Peyer's patch (tissue), 4 donors: ENCODE data around the gene SLC16A9. TPM values are rescaled to one million over a fixed set of nuclear protein-coding genes. Genes with fewer than 3 reads are reported as not detected.

ENCODE experiments used
- DNase-seq, 3 donors: peaks; one replicate each; pipeline ENCODE4 v3.0.0-alpha.2; 2017 to 2019
- H3K27ac ChIP-seq, 4 donors: fragments of 200-600 bp; sonication (generic); one replicate each; pipeline ENCODE4 v1.5.1; 2016 to 2019
- H3K27me3 ChIP-seq, 2 donors: fragments of 200-600 bp; sonication (generic); one replicate each; pipeline ENCODE4 v1.5.1; 2019
- H3K36me3 ChIP-seq, 3 donors: fragments of 200-600 bp; sonication (generic); one replicate each; pipeline ENCODE4 v1.5.1; 2016 to 2019
- H3K4me1 ChIP-seq, 4 donors: fragments of 200-600 bp; sonication (generic); one replicate each; pipeline ENCODE4 v1.5.1; 2016 to 2019
- H3K4me3 ChIP-seq, 4 donors: fragments of 200-600 bp; sonication (generic); 1 replicate in 3 of 4; 2 replicates in 1 of 4; pipeline ENCODE4 v1.5.1; 2016 to 2019; ENCODE audit warnings: mild to moderate bottlenecking in 1 of 4
- H3K9me3 ChIP-seq, 4 donors: fragments of 200-600 bp; sonication (generic); one replicate each; pipeline ENCODE4 v1.5.1; 2016 to 2019; ENCODE audit warnings: mild to moderate bottlenecking in 1 of 4
- POLR2A ChIP-seq, 2 donors: fragments of 450-650 bp; IDR thresholded peaks; one replicate each; pipeline ENCODE4 v1.5.1; 2017; ENCODE audit warnings: antibody characterized with exemption in 2 of 2, mild to moderate bottlenecking in 2 of 2, moderate library complexity in 2 of 2
- total RNA-seq, 4 donors: library from RNA; depleted of rRNA; stranded (reverse); fragments of >200 nt; gene quantifications; one replicate each; pipeline ENCODE4 v1.1.0, GENCODE V29; 2016
- TF ChIP-seq, protein P1 (sequence below), 6 experiments: fragments of 450-650 bp in 4 of 6; fragments of 200-600 bp in 2 of 6; sonication (generic) in 1 of 6; IDR thresholded peaks; one replicate each; pipeline ENCODE4 v1.5.1; 2017 to 2019; ENCODE audit warnings: antibody characterized with exemption in 6 of 6, mild to moderate bottlenecking in 3 of 6, moderate library complexity in 1 of 6

Gene SLC16A9
- total RNA-seq, 4 donors from 2014 or later = 1.5 to 4.0 (median 2.3) TPM; not detected in 1

DNA sequence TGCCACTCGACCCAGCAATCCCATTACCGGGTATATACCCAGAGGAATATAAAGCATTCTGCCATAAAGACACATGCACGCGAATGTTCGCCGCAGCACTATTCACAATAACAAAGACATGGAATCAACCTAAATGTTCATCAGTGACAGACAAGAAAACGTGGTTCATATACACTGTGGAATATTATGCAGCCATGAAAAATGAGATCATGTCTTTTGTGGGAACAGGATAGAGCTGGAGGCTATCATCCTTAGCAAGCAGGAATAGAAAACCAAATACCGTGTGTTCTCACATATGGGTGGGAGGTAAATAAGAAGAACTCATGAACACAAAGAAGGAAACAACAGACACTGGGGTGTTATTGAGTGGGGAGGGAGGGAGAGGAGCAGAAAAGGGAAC is 84.7 kb downstream of the SLC16A9 start:
- H3K4me3 ChIP-seq = no peak overlapping the region
- no peaks in the 10 kb centered on the region for H3K27me3 ChIP-seq
- H3K27ac ChIP-seq = no peak overlapping the region
- no peaks in the 10 kb centered on the region for H3K4me1 ChIP-seq
- H3K36me3 ChIP-seq = no peaks in the 10 kb centered on the region
- no peaks in the 10 kb centered on the region for H3K9me3 ChIP-seq
- TF ChIP-seq POLR2A (IDR thresholded peaks at IDR 0.05) = no peak
- TF ChIP-seq, protein P1, sequence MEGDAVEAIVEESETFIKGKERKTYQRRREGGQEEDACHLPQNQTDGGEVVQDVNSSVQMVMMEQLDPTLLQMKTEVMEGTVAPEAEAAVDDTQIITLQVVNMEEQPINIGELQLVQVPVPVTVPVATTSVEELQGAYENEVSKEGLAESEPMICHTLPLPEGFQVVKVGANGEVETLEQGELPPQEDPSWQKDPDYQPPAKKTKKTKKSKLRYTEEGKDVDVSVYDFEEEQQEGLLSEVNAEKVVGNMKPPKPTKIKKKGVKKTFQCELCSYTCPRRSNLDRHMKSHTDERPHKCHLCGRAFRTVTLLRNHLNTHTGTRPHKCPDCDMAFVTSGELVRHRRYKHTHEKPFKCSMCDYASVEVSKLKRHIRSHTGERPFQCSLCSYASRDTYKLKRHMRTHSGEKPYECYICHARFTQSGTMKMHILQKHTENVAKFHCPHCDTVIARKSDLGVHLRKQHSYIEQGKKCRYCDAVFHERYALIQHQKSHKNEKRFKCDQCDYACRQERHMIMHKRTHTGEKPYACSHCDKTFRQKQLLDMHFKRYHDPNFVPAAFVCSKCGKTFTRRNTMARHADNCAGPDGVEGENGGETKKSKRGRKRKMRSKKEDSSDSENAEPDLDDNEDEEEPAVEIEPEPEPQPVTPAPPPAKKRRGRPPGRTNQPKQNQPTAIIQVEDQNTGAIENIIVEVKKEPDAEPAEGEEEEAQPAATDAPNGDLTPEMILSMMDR (IDR thresholded peaks at IDR 0.05) = no peak
- DNase-seq = no peak

DNA sequence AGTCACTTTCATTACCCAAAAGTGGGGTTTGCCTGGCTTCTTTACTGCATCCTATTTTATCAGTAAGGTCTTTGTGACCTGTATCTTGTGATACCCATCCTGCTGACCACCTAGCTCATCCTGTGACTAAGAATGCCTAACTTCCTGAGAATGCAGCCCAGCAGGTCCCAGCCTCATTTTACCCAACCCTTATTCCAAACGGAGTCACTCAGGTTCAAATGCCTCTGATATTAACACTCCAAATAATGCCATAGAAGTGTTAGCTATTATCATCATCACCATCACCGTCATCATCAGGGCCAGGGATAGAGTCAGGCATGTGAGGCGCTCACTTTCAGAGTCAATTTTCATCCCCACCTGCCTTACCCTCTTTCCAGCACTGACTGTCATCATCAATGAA is 85.5 kb downstream of the SLC16A9 start:
- Histone ChIP-seq H3K27ac (no peak overlapping the region), H3K9me3 (no peaks in the 10 kb centered on the region), H3K4me1 (no peaks in the 10 kb centered on the region), H3K4me3 (no peak overlapping the region), H3K36me3 (no peaks in the 10 kb centered on the region), H3K27me3 (no peaks in the 10 kb centered on the region)
- DNase-seq = no peak
- no peak for TF ChIP-seq POLR2A (IDR thresholded peaks at IDR 0.05)
- TF ChIP-seq, protein P1 (IDR thresholded peaks at IDR 0.05) = no peak

DNA sequence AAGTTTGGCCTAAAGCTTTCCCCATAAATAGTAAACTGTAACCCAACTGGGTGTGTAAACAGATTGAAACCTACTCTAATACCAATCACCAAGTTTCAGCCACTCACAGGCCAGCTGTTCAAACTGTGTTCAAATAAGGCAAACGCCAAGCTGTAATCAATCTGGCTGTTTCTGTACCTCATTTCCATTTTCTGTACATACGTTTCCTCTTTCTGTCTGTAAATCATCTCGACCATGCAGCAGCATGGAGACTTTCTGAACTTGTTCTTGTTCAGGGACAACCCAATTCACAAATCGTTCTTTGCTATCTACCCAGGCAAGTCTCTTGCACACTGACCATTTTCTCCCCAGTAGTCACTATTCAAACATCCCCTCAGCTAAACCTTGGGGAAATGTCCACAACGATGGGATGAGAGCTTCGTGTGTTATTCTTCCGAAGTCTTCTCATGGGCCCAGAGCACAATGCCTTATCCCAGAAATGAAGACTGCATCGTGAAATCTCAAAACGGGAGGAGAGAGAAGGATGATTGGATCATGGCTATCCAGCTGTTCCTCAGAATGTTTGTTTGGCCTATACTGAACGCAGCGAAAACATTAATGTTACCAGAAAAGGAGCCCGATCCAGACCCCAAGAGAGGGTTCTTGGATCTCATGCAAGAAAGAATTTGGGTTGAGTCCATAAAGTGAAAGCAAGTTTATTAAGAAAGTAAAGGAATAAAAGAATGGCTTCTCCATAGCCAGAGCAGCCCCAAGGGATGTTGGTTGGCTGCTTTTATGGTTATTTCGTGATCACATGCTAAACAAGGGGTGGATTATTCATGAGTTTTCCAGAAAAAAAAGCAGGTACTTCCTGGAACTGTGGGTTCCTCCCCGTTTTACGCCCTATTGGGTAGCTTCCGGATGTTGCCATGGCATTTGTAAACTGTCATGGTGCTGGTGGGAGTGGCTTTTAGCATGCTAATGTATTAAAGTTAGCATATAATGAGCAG is 86.2 kb downstream of the SLC16A9 start:
- H3K27me3 ChIP-seq = no peaks in the 10 kb centered on the region
- H3K9me3 ChIP-seq = no peaks in the 10 kb centered on the region
- H3K4me3 ChIP-seq = no peak overlapping the region
- no peak overlapping the region for H3K27ac ChIP-seq
- no peaks in the 10 kb centered on the region for H3K36me3 ChIP-seq
- H3K4me1 ChIP-seq = no peaks in the 10 kb centered on the region
- TF ChIP-seq, protein P1 (IDR thresholded peaks at IDR 0.05) = no peak
- TF ChIP-seq POLR2A (IDR thresholded peaks at IDR 0.05) = no peak
- DNase-seq = no peak

DNA sequence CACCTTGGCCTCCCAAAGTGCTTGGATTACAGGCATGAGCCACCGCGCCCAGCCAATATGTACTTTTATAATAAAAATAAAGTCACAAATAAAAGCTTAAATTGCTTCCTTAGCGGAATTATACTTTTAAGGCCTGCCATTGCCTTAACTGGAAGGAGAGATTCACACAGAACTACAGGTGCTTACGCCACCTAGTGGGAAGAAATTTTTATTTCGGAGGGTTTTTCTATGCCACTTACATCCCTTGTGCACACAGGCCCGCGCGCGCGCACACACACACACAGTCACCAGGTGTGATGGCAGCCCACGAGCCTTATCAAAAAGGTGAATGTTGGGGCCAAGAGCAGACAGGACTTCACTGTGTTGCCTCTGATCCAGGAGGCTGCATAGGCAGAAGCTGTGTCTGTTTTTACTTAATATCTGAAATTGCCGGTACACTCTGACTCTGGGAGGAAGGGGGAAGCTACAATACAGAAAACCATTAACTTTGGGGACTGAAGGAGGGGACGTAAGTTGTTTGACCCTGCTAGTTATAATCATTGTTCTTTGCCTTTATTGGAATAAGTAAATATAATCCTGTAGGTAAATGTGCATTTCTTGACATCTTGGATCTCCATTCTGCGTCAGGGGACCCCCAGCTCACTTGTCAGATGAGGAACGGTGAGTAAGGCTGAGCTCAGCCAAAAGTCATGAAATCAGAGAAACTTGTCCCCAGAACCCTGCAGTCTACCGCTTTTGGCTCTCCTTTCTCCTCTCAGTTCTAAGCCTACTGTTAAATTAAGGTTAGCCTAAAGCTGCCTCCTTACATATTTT is 87.1 kb downstream of the SLC16A9 start:
- no peak for TF ChIP-seq POLR2A (IDR thresholded peaks at IDR 0.05)
- TF ChIP-seq, protein P1 (IDR thresholded peaks at IDR 0.05) = peak; percentile 6 to 64 (median 50)
- H3K36me3 ChIP-seq = no peaks in the 10 kb centered on the region
- peak in 1 of 3 donors; percentile 64 for DNase-seq
- no peaks in the 10 kb centered on the region for H3K27me3 ChIP-seq
- H3K4me3 ChIP-seq = no peak overlapping the region
- H3K4me1 ChIP-seq = no peaks in the 10 kb centered on the region
- no peak overlapping the region for H3K27ac ChIP-seq
- H3K9me3 ChIP-seq = no peaks in the 10 kb centered on the region

DNA sequence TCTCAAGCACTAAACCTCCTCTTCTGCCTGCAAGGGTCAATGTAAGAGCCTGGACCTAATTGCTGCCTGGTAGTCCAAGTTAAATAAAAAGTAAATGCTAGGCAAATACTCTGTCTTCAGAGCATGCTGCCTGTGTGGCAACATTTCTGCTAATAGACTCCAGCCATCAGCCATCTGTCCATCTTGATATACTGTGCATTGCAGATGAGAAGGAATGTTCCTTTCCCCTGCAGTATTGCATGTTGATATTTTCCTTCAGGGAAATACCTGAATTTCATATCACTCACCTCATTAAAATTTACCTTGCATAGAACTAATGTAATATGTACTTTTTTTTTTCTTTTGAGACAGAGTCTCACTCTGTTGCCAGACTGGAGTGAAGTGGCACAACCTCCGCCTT is 87.9 kb downstream of the SLC16A9 start:
- no peaks in the 10 kb centered on the region for H3K27me3 ChIP-seq
- DNase-seq = no peak
- H3K9me3 ChIP-seq = no peaks in the 10 kb centered on the region
- H3K4me1 ChIP-seq = no peaks in the 10 kb centered on the region
- no peak for TF ChIP-seq POLR2A (IDR thresholded peaks at IDR 0.05)
- TF ChIP-seq, protein P1 (IDR thresholded peaks at IDR 0.05) = no peak
- no peak overlapping the region for H3K4me3 ChIP-seq
- no peak overlapping the region for H3K27ac ChIP-seq
- no peaks in the 10 kb centered on the region for H3K36me3 ChIP-seq
